SK-N-SH (cell line): ENCODE data around the gene BICC1.

ENCODE experiments used
- CTCF ChIP-seq: fragments of 200-600 bp; sonication (generic); IDR thresholded peaks from 2 replicates; pipeline ENCODE4 v1.6.1; 2017; ENCODE audit warnings: antibody characterized with exemption, mild to moderate bottlenecking, moderate library complexity
- EP300 ChIP-seq, 2 experiments: IDR thresholded peaks; 2 replicates each; pipeline versions ENCODE4 v1.4.0 to v1.6.1; 2012; ENCODE audit warnings: borderline replicate concordance in 1 of 2, low read depth in 1 of 2, low read length in 1 of 2
- JUND ChIP-seq: IDR thresholded peaks from 2 replicates; pipeline ENCODE4 v1.4.0; 2012
- MAX ChIP-seq: IDR thresholded peaks from 2 replicates; pipeline ENCODE4 v1.4.0; 2012; ENCODE audit warnings: low read depth
- PBX3 ChIP-seq: IDR thresholded peaks from 2 replicates; pipeline ENCODE4; 2012
- RAD21 ChIP-seq: IDR thresholded peaks from 2 replicates; pipeline ENCODE4 v1.6.1; 2012; ENCODE audit warnings: mild to moderate bottlenecking, low read length
- RCOR1 ChIP-seq: fragments of 150-350 bp; IDR thresholded peaks from 2 replicates; pipeline ENCODE4 v1.6.1; 2017; ENCODE audit warnings: antibody characterized with exemption, low read length
- REST ChIP-seq: IDR thresholded peaks from 2 replicates; pipeline ENCODE4 v1.6.1; 2012; ENCODE audit warnings: mild to moderate bottlenecking, low read depth, low read length, moderate library complexity
- RFX5 ChIP-seq: IDR thresholded peaks from 2 replicates; pipeline ENCODE4 v1.6.1; 2012; ENCODE audit warnings: mild to moderate bottlenecking, improper control_type of control experiment, low read length
- RXRA ChIP-seq: IDR thresholded peaks from 2 replicates; pipeline ENCODE4 v1.4.0; 2012; ENCODE audit warnings: low read depth, mild to moderate bottlenecking, borderline replicate concordance
- SMC3 ChIP-seq: IDR thresholded peaks from 2 replicates; pipeline ENCODE4 v1.6.1; 2012; ENCODE audit warnings: low read depth, low read length, improper control_type of control experiment
- USF1 ChIP-seq: IDR thresholded peaks from 2 replicates; pipeline ENCODE4 v1.4.0; 2012; ENCODE audit warnings: low read depth, borderline replicate concordance
- USF2 ChIP-seq: fragments of 150-350 bp; IDR thresholded peaks from 2 replicates; pipeline ENCODE4 v1.6.1; 2017; ENCODE audit warnings: antibody characterized with exemption, low read length, low read depth, borderline replicate concordance

GRCh38 chr10:58723186-58723585 lies 210.5 kb downstream of the BICC1 start:
- TF ChIP-seq USF1 = no peak
- no peak for TF ChIP-seq CTCF
- no peak for TF ChIP-seq RAD21
- TF ChIP-seq RXRA = no peak
- no peak for TF ChIP-seq REST
- no peak for TF ChIP-seq MAX
- no peak for TF ChIP-seq SMC3
- no peak for TF ChIP-seq RFX5
- no peak for TF ChIP-seq USF2
- TF ChIP-seq EP300 (IDR thresholded peaks at IDR 0.05; ENCODE audit: borderline replicate concordance in 1 of 2, low read depth in 1 of 2, low read length in 1 of 2) = no peak
- no peak for TF ChIP-seq JUND
- TF ChIP-seq RCOR1 = no peak
- TF ChIP-seq PBX3 = no peak
